ENCODE results near the gene LRRC59.
A peak's percentile ranks its signal among the peaks of the same experiment; 100 is the strongest.

DNA sequence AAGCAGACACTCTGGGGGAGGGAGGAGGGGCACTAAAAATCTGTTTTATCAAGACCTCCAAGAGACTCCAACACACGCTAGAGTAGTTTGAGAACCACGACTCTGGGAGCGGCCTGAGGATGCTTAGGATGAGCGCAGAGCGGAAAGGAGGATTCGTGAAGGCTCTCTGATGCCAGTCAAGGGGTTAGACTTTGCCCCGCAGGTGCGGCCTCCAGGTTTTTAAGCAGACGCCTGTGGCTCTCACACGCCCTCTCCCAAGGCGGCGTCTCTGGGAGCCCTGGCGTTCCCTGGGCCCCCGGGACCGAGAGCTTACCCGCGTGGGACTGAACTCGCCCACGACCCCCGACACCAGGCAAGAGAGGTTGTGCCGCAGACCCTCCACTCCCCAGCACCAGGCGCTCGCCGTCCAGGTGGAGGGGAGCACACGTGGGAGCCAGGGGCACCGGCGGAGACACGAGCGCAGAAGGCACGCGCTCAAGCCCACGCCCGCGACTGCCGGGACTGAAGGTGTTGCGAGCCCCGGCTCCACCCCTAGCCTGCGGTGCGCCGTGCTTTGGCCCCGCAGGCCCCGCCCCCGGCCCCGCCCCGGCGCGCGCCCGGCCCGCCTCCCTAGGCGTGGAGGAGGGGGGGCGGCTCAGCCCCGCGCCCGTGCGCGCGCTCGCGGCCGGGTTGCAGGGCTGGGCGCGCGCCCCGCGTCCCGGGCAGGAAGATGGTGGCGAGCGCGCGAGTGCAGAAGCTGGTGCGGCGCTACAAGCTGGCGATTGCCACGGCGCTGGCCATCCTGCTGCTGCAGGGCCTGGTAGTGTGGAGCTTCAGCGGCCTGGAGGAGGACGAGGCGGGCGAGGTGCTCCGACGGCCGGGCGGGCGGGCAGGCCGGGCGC lies 51.7 kb downstream of the LRRC59 start, which contains the start of gene XYLT2:
- TF ChIP-seq, protein P1, sequence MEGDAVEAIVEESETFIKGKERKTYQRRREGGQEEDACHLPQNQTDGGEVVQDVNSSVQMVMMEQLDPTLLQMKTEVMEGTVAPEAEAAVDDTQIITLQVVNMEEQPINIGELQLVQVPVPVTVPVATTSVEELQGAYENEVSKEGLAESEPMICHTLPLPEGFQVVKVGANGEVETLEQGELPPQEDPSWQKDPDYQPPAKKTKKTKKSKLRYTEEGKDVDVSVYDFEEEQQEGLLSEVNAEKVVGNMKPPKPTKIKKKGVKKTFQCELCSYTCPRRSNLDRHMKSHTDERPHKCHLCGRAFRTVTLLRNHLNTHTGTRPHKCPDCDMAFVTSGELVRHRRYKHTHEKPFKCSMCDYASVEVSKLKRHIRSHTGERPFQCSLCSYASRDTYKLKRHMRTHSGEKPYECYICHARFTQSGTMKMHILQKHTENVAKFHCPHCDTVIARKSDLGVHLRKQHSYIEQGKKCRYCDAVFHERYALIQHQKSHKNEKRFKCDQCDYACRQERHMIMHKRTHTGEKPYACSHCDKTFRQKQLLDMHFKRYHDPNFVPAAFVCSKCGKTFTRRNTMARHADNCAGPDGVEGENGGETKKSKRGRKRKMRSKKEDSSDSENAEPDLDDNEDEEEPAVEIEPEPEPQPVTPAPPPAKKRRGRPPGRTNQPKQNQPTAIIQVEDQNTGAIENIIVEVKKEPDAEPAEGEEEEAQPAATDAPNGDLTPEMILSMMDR (IDR thresholded peaks at IDR 0.05), result no peak
- no peak for TF ChIP-seq EP300 (IDR thresholded peaks at IDR 0.05)
- no peak for TF ChIP-seq POLR2A (IDR thresholded peaks at IDR 0.05; ENCODE audit: low read depth)
- TF ChIP-seq POLR2AphosphoS5 (IDR thresholded peaks at IDR 0.05), result peak; percentile 48 to 75
